ENCODE data around the gene TRPC4.
"Not testable (repeated sequence)": the region's sequence is repeated elsewhere in the genome, so short reads cannot be mapped to it uniquely, and the experiment has no call there.

The TRPC4 gene

DNA sequence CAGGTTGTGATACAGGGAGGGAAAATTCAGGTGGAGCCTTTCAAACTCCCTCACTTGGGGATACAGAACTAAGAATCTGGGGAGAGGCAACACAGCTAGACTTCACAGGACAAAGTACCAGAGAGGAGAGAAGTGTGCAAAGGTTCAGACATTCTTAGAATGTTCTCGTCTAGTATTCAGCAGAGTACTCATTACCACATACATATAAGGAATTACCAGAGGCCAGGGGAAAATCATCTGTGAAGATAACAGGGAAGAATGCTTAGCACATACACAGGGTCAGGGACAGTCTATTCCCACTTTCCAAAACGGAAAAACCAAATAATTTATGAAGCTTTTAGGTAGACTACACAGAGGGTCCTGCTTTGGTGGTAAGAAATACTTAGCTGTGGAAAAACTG, 58.1 kb downstream of the TRPC4 start:
- no peak for DNase-seq

- DNase-seq, result no peak
Measured at GRCh38 chr13:37806666-37807065, 62.9 kb downstream of the TRPC4 start.

GRCh38 chr13:37797631-37798030, 71.9 kb downstream of the TRPC4 start:
- DNase-seq, result no peak

DNA sequence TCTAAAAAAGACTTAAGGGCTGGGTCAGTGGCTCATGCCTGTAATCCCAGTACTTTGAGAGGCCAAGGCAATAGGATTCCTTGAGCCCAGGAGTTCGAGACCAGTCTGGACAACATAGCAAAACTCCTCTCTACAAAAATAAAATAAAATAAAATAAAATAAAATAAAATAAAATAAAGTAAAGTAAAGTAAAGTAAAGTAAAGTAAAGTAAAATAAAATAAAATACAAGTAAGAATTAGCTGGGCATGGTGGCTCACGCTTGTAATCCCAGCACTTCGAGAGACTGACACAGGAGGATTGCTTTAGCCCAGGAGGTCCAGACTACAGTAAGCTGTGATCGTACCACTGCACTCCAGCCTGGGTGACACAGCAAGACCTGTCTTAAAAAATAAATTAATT, 72.8 kb downstream of the TRPC4 start:
- DNase-seq, result not testable (repeated sequence)

DNA sequence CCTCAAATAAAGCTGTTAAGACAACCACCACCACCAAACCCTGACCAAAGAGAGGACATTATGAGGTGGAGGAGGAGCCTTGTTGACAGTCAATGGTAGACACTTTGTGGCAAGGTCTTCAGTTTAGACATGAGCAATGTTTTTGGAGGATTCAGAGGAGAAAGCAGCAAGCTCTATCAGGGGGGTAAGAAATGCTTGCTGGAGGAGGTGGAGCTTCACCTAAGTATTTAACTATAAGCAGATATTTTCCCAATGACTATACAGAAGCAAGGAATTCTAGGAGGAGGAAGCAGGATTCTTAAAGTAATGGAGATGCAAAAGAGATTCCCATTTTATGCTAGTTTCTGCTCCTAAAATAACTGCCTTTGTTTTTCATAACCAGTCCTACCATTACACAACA, 74.2 kb downstream of the TRPC4 start:
- DNase-seq, result no peak

DNA sequence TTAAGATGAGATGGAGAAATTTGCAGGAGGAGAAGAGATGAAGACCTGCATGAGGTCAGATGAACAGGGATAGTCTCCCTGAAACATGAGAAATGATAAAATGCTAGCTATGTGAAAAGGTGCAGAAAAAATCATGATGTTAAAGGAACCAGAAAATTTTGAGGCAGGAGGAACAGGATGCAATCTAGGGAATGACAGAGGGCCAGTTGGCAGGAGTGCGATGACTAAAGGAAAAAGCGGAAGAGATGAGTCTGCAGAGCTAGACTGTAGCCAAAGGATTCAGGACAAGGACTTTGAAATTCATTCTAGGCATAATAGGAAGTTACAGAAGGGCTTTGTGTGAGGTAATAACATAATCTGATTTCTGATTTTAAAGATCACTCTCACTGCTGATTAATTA, 77.9 kb downstream of the TRPC4 start:
- no peak for DNase-seq

- no peak for DNase-seq
Measured at GRCh38 chr13:37788346-37788745, 81.2 kb downstream of the TRPC4 start.

- DNase-seq, result no peak
Measured at GRCh38 chr13:37777676-37778075, 91.9 kb downstream of the TRPC4 start.

DNA sequence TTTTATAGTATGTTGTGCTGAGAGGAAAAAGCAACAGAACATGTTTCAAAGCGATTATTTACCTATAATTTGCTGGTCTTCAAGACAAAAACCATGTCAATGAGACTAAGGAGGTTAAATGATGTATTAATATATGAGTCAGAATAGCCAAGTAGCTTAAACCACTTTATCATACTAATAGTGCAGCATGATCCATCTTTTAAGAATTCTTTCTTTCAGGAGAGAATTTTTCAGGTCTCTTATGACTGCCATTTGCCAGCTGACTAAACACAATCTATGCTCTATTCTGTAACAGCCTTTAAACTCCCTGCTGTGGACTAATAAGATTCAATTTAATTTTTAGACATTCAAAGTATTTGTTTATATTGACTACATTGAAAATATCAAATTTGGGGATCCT, 93.7 kb downstream of the TRPC4 start:
- DNase-seq, result no peak

GRCh38 chr13:37772644-37773043, 96.9 kb downstream of the TRPC4 start:
- DNase-seq, result no peak

DNA sequence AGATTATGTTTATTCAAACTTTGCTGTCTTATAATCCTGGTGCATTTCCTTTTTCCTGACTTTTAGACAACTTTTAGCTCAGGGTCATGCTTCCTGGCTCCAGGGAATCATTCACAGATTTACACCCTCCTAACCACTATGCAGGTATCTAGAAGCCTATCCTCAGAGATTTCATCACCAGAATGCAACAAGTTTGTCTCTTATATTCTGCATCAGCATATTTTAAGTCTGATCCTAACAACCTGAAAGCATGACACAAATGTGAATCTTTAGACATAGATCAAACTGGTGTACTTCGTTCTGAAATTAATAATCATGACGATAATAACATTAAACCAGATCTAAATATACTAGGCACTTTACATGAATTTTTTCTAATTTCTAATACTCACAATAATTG, 100.0 kb downstream of the TRPC4 start:
- DNase-seq, result no peak

- no peak for DNase-seq
Measured at GRCh38 chr13:37769078-37769477, 100.5 kb downstream of the TRPC4 start.

- DNase-seq, result no peak
Measured at GRCh38 chr13:37766502-37766901, 103.1 kb downstream of the TRPC4 start.

DNA sequence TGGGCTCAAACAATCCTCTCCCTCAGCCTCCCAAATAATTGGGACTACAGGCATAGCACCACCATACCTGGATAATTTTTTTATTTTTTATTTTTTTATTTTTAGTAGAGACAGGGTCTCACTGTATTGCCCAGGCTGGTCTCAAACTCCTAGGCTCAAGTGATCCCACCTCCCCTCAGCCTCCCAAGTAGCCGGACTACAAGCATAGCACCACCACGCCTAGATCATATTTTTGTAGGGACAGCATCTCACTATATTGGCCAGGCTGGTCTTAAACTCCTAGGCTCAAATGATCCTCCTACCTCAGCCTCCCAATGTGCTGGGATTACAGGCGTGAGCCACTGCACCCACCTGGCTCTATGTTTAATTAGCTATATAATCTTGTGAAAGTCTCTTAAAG, 114.2 kb downstream of the TRPC4 start:
- DNase-seq, result no peak

- no peak for DNase-seq
Measured at GRCh38 chr13:37753776-37754175, 115.8 kb downstream of the TRPC4 start.

GRCh38 chr13:37752146-37752545, 117.4 kb downstream of the TRPC4 start:
- DNase-seq, result no peak

GRCh38 chr13:37751025-37751424, 118.5 kb downstream of the TRPC4 start:
- no peak for DNase-seq

- no peak for DNase-seq
Measured at GRCh38 chr13:37748913-37749312, 120.7 kb downstream of the TRPC4 start.

GRCh38 chr13:37747071-37747612, 122.4 kb downstream of the TRPC4 start:
- DNase-seq, result no peak

GRCh38 chr13:37741536-37741935, 128.0 kb downstream of the TRPC4 start:
- DNase-seq, result no peak

- DNase-seq, result no peak
Measured at GRCh38 chr13:37736045-37736444, 133.5 kb downstream of the TRPC4 start.

DNA sequence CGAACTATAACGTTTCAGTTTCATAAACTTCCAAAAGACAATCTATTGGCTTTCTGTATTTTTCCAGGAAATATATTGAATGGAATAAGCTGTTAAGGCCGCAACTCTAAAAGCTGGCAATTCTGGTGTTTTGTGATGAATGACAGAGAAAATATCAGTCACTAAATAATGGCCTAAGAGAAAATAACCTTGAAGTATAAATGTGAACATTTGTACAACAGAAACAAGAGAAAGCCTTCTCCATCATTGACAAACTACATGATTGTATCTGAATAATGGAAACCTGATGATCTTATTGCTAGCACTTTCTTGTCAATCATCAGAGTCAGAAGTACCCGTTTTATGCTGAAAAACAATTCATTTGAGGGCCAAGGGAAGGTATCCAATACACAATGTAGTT, 134.3 kb downstream of the TRPC4 start:
- no peak for DNase-seq

- DNase-seq, result no peak
Measured at GRCh38 chr13:37729876-37730275, 139.7 kb downstream of the TRPC4 start.

- no peak for DNase-seq
Measured at GRCh38 chr13:37716420-37717195, 153.0 kb downstream of the TRPC4 start.

DNA sequence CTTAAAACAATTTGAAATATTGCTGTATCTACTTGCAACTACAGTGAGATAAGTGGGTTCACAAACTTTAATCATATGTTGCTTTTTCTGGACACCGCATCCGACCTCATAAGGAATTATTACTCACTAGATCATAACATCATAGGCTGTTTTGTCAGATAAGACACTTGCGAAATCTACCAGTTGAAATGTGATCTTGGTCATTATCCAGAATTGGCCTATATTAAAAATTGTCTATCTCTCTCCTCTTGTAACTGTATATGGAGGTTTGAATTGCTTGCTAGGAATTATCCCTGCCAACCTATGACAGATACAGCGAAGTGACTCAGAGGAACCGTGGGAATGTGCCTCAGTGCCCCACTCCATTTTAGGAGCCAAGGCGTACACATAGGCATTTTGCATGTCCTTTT, 154.0 kb downstream of the TRPC4 start:
- DNase-seq, result no peak

Measured in KG1 (cell line).